ENCODE measurements around the gene ASPDH. TPM values are rescaled to one million over a fixed set of nuclear protein-coding genes. Genes with fewer than 3 reads are reported as not detected.

The ASPDH gene
- total and polyA plus RNA-seq, 2 of the 13 experiments (the other 11 are each of a cell fraction or from before 2014, with no cell fraction given) = 2.2 to 3.3 TPM

DNA sequence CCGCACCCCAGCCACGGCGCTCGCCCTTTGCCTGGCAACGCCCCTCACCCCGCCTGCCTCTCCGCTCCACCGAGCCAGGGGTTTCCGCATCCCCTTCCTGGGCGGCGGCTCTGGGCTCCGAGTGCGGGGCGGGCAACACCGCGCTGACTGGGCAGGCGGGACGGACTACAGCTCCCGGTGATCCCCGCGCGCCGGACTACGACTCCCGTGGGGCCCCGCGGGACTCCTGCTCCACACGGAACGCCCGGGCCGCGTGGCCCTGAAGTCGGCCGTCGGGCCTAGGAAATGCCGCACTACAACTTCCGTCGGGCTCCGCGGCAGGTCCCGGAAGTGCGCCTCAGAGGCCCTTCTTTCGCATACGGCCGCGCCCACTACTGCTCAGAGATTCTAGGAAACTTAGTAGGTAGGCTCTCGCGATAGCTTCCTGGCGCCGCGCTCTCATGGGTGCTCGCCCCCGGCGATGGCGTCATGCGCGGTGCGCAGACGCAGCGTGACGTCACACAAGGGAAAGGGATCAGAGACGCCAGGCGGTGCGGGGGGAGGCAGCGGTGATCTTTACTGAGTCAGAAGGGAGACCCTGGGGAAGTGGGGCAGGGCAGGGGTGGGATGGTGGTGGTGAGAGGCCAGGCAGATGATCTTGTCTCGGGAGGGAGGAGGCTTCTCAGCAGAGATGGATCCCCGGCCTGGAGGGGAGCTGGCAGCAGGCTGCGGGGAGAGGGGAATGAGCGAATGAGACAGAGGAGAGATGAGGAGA, 2.5 kb downstream of the ASPDH start, which contains the start of gene JOSD2 (continued):
- TF ChIP-seq ZNF670 (CRISPR knock-in tag; IDR thresholded peaks at IDR 0.05; ENCODE audit: borderline replicate concordance) (peak; percentile 61; the same call in 1 of the 2 replicates), AHR (CRISPR knock-in tag; IDR thresholded peaks at IDR 0.05) (no peak), ZNF609 (CRISPR knock-in tag; IDR thresholded peaks at IDR 0.05; ENCODE audit: borderline replicate concordance) (no peak), JARID2 (CRISPR knock-in tag; IDR thresholded peaks at IDR 0.05; ENCODE audit: insufficient replicate concordance) (no peak), ZNF788 (CRISPR knock-in tag; IDR thresholded peaks at IDR 0.05; ENCODE audit: borderline replicate concordance) (0 out of 2 replicates have a peak, but pooled peaks have one; percentile 66), ZSCAN20 (CRISPR knock-in tag; IDR thresholded peaks at IDR 0.05; ENCODE audit: borderline replicate concordance) (no peak), TBX2 (CRISPR knock-in tag; IDR thresholded peaks at IDR 0.05; ENCODE audit: borderline replicate concordance) (no peak; the same call in 1 of the 2 replicates), ZNF7 (CRISPR knock-in tag; IDR thresholded peaks at IDR 0.05) (no peak), SRSF1 (optimal IDR thresholded peaks at IDR 0.05; ENCODE audit: low read depth, low read length) (no peak), REPIN1 (CRISPR knock-in tag; IDR thresholded peaks at IDR 0.05; ENCODE audit: borderline replicate concordance, low read depth) (no peak; the same call in 1 of the 2 replicates), MEF2D (CRISPR knock-in tag; IDR thresholded peaks at IDR 0.05) (0 out of 2 replicates have a peak, but pooled peaks have one; percentile 27), YY1 (IDR thresholded peaks at IDR 0.05; ENCODE audit: insufficient read depth, insufficient replicate concordance, low read depth, low read length) (peak; percentile 61), ZNF3 (CRISPR knock-in tag; IDR thresholded peaks at IDR 0.05) (no peak), MEIS1 (CRISPR knock-in tag; IDR thresholded peaks at IDR 0.05; ENCODE audit: borderline replicate concordance) (no peak), GFI1 (CRISPR knock-in tag; IDR thresholded peaks at IDR 0.05; ENCODE audit: borderline replicate concordance) (peak; percentile 38; the same call in 1 of the 2 replicates), ZNF891 (CRISPR knock-in tag; IDR thresholded peaks at IDR 0.05) (peak; percentile 17; the same call in 1 of the 2 replicates), SATB2 (CRISPR knock-in tag; IDR thresholded peaks at IDR 0.05) (no peak), ZNF569 (CRISPR knock-in tag; IDR thresholded peaks at IDR 0.05; ENCODE audit: borderline replicate concordance) (no peak), ZBTB7A (CRISPR knock-in tag; IDR thresholded peaks at IDR 0.05) (no peak), SP5 (CRISPR knock-in tag; IDR thresholded peaks at IDR 0.05; ENCODE audit: borderline replicate concordance, low read depth) (no peak), RBAK (CRISPR knock-in tag; IDR thresholded peaks at IDR 0.05) (no peak), NFE2L2 (IDR thresholded peaks at IDR 0.05; ENCODE audit: low read length) (no peak), HNF1B (CRISPR knock-in tag; IDR thresholded peaks at IDR 0.05) (0 out of 2 replicates have a peak, but pooled peaks have one; percentile 28), SMAD3 (CRISPR knock-in tag; IDR thresholded peaks at IDR 0.05) (no peak), ZNF777 (CRISPR knock-in tag; IDR thresholded peaks at IDR 0.05) (peak; percentile 92)
